Ovary (tissue), 9 donors: Measurements from ENCODE around the gene XYLT1. TPM values are rescaled to one million over a fixed set of nuclear protein-coding genes. Genes with fewer than 3 reads are reported as not detected.

Source experiments
- DNase-seq, 5 donors: peaks; one replicate each; pipeline ENCODE4 v3.0.0-alpha.2; 2019 to 2020
- H3K27ac ChIP-seq, 2 donors: fragments of 200-600 bp; one replicate each; pipeline versions ENCODE4 v1.5.1 to v1.8.0; 2019 to 2022
- H3K27me3 ChIP-seq: fragments of 200-600 bp; one replicate; pipeline ENCODE4 v1.8.0; 2022
- H3K36me3 ChIP-seq: fragments of 200-600 bp; sonication (generic); one replicate; pipeline ENCODE4 v1.5.1; 2019
- H3K4me1 ChIP-seq: one replicate; pipeline ENCODE4 v1.8.1; 2013; ENCODE audit warnings: mild to moderate bottlenecking, moderate library complexity; ENCODE audit not compliant: insufficient read depth
- H3K4me3 ChIP-seq: fragments of 200-600 bp; sonication (generic); one replicate; pipeline ENCODE4 v1.5.1; 2017
- H3K9me3 ChIP-seq, 2 donors: fragments of 200-600 bp in 1 of 2; sonication (generic) in 1 of 2; one replicate each; pipeline versions ENCODE4 v1.5.1 to v1.8.1; 2013 to 2019; ENCODE audit warnings: mild to moderate bottlenecking in 1 of 2, moderate library complexity in 1 of 2
- CTCF ChIP-seq, 3 donors: fragments of 450-650 bp in 2 of 3; fragments of 200-600 bp in 1 of 3; IDR thresholded peaks; one replicate each; pipeline versions ENCODE4 v1.5.1 to v1.8.0; 2016 to 2022; ENCODE audit warnings: antibody characterized with exemption in 3 of 3, mild to moderate bottlenecking in 1 of 3
- EP300 ChIP-seq: sonication (generic); formaldehyde crosslinking; IDR thresholded peaks from one replicate; pipeline ENCODE4 v1.6.1; 2017; ENCODE audit warnings: antibody characterized with exemption
- POLR2A ChIP-seq: fragments of 450-650 bp; IDR thresholded peaks from one replicate; pipeline ENCODE4 v1.6.1; 2017; ENCODE audit warnings: antibody characterized with exemption, mild to moderate bottlenecking, moderate library complexity
- WGBS, 3 donors: extraction: QIAGEN DNeasy Blood & Tissue Kit in 1 of 3; methylation state at CpG; one replicate each; pipeline versions ENCODE4 v1.1.5 to v1.1.7; 2013 to 2017; 5-methylcytosine and 5-hydroxymethylcytosine counted together
- intact Hi-C, 4 donors: fragments of 100-400 bp; cut with DNase I; formaldehyde crosslinking; loops; one replicate each; pipeline versions ENCODE4 v1.11.0 to v1.15.1; 2022 to 2023
- polyA plus RNA-seq, 2 donors: library from polyadenylated mRNA; stranded (reverse); fragments of 200-250 nt in 1 of 2; fragments of 350-450 nt in 1 of 2; fragmentation: Illumina TruSeq in 1 of 2; extraction: RNeasy Lipid Tissue Mini Kit (QIAGEN cat#74804) in 1 of 2; gene quantifications; one replicate each; pipeline ENCODE4 v1.2.3, GENCODE V29; 2013 to 2014
- total RNA-seq, 7 donors: library from RNA; depleted of rRNA in 2 of 7; stranded (reverse); fragments of >200 nt in 2 of 7; fragmentation: NEBNext Ultra II Directional in 3 of 7; extraction: Animal tissue kit (Norgen Biotek cat#: 25700) in 3 of 7; gene quantifications; one replicate each; pipeline versions ENCODE4 v1.1.0 to v1.2.4, GENCODE V29; 2016 to 2023
- donor health status: DM: no; HTN: no; CAD: no; lungs with moderate emphysema.
- donor health status: DM: no; HTN: no; CAD: no.
- donor health status: Bipolar disorder and iron deficiency.
- donor health status: DM: yes; HTN: yes; CAD: no.
- donor health status: DM: no; HTN: no; CAD: no.
- donor health status: DM: yes; HTN: yes; CAD: no.

XYLT1 gene
- total and polyA plus RNA-seq, 9 donors: 3.2 to 38.0 (median 17.3) TPM

DNA sequence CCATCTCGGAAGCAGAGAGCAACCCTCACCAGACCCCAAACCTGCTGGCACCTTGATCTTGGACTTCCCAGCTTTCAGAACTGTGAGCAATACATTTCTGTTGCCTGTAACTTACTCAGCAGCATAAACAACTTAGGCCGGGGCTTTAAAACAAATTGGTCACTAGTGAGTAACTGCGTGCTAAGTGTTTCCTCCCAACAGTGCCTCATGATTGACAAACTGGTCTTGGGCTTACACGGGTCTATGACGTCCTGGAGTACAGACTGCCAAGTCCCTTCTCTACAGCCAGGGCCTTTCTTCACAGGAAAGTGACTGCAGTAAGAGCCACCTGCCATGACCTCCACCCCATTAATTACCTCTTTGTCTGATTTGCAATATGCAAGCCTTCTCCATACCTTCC is 136.7 kb downstream of the XYLT1 start:
- H3K27ac ChIP-seq: no peak overlapping the region
- H3K9me3 ChIP-seq: no peaks in the 10 kb centered on the region
- H3K4me3 ChIP-seq: no peak overlapping the region
- no peaks in the 10 kb centered on the region for H3K4me1 ChIP-seq
- H3K36me3 ChIP-seq: no peaks in the 10 kb centered on the region
- 74 to 93% (median 92%) methylated on average over 5 of the region's 5 CpGs for WGBS, 3 donors
- intact Hi-C loops: no loop called here
- no peak for DNase-seq
- TF ChIP-seq EP300 (no peak), POLR2A (no peak), CTCF (IDR thresholded peaks at IDR 0.05) (no peak)
- H3K27me3 ChIP-seq: no peaks in the 10 kb centered on the region

- Histone ChIP-seq H3K27me3 (no peaks in the 10 kb centered on the region), H3K4me3 (no peak overlapping the region), H3K27ac (no peak overlapping the region), H3K4me1 (no peaks in the 10 kb centered on the region), H3K36me3 (no peaks in the 10 kb centered on the region), H3K9me3 (no peaks in the 10 kb centered on the region)
- 81 to 91% (median 83%) methylated on average over 2 of the region's 2 CpGs for WGBS, 3 donors
- TF ChIP-seq EP300: no peak
- TF ChIP-seq POLR2A: no peak
- TF ChIP-seq CTCF (IDR thresholded peaks at IDR 0.05): no peak
- intact Hi-C loops: no loop called here
- DNase-seq: no peak
Observed at GRCh38 chr16:17333229-17333628, 137.5 kb downstream of the XYLT1 start.

GRCh38 chr16:17331991-17332390 is 138.8 kb downstream of the XYLT1 start:
- H3K36me3 ChIP-seq: no peaks in the 10 kb centered on the region
- no peak for DNase-seq
- 92 to 98% (median 95%) methylated on average over 4 of the region's 4 CpGs for WGBS, 3 donors
- intact Hi-C loops: no loop called here
- no peak overlapping the region for H3K4me3 ChIP-seq
- TF ChIP-seq POLR2A: no peak
- TF ChIP-seq EP300: no peak
- no peak for TF ChIP-seq CTCF (IDR thresholded peaks at IDR 0.05)
- H3K27ac ChIP-seq: no peak overlapping the region
- H3K4me1 ChIP-seq: no peaks in the 10 kb centered on the region
- no peaks in the 10 kb centered on the region for H3K27me3 ChIP-seq
- no peaks in the 10 kb centered on the region for H3K9me3 ChIP-seq

DNA sequence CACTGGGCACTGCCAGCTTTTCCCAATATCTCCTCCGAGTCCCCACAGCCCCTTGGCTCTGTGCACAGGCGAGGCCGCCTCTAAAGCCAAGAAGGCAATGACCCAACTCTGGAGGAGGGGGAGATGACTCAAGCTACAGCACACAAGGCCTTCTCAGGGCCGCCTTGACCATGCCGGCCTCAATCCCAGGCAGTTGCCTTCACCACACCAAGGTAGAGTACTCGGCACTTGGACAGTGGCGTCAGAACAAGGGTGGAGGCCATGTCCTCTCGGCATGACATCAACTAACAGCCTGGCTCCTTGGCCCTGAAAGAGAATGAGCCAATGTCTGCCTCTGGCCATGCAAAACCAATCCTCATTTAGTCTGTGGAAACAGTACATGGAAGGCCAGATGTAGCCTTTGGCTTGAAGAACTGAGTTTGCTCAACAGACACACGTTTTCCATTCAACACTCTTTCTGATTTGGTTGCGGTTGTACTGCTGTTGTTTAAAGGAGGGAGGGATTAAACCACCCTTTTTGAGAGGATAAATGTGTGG is 139.6 kb downstream of the XYLT1 start:
- no peaks in the 10 kb centered on the region for H3K4me1 ChIP-seq

More for the DNA sequence above, 139.6 kb downstream of the XYLT1 start:
- DNase-seq: no peak
- TF ChIP-seq EP300 (no peak), CTCF (IDR thresholded peaks at IDR 0.05) (no peak), POLR2A (no peak)
- H3K9me3 ChIP-seq: no peaks in the 10 kb centered on the region
- no peak overlapping the region for H3K27ac ChIP-seq
- 75 to 83% (median 77%) methylated on average over 10 of the region's 10 CpGs for WGBS, 3 donors
- no peaks in the 10 kb centered on the region for H3K27me3 ChIP-seq
- intact Hi-C loops: no loop called here
- H3K36me3 ChIP-seq: no peaks in the 10 kb centered on the region
- H3K4me3 ChIP-seq: no peak overlapping the region
